Activated CD4-positive, alpha-beta T cell treated with anti-CD3 and anti-CD28 coated beads for 36 hours (primary cell): ENCODE data around the gene TGFB3. TPM values are rescaled to one million over a fixed set of nuclear protein-coding genes. Genes with fewer than 3 reads are reported as not detected.
"Not testable (repeated sequence)": the region's sequence is repeated elsewhere in the genome, so short reads cannot be mapped to it uniquely, and the experiment has no call there.

Experiments used
- ATAC-seq: fragments of 200-7000 bp; cut with Tn5 transposase; one replicate; pipeline ENCODE4 v1.10.0; 2021; ENCODE audit warnings: mild to moderate bottlenecking, moderate library complexity
- CTCF ChIA-PET: fragments of 350-600 bp; sonication (Branson Sonifier 250); formaldehyde crosslinking; loops from one replicate; lab custom pipeline; 2021; ENCODE audit warnings: antibody characterized with exemption; lab: Charles Lee
- POLR2A ChIA-PET: fragments of 350-600 bp; sonication (Branson Sonifier 250); formaldehyde crosslinking; loops from one replicate; lab custom pipeline; 2021; ENCODE audit warnings: antibody characterized with exemption, inconsistent platforms; lab: Charles Lee
- DNase-seq: peaks from one replicate; pipeline ENCODE4 v3.0.0-alpha.2; 2020
- H3K27ac Mint-ChIP-seq: one replicate; pipeline ENCODE4 v1.8.0; 2021; ENCODE audit warnings: mixed read lengths
- H3K27me3 Mint-ChIP-seq: one replicate; pipeline ENCODE4 v1.8.0; 2021; ENCODE audit warnings: mixed read lengths
- H3K36me3 Mint-ChIP-seq: one replicate; pipeline ENCODE4 v1.8.0; 2021; ENCODE audit warnings: low read depth, mixed read lengths
- H3K4me1 Mint-ChIP-seq: one replicate; pipeline ENCODE4 v1.8.0; 2021; ENCODE audit warnings: mixed read lengths
- H3K4me3 Mint-ChIP-seq: one replicate; pipeline ENCODE4 v1.8.0; 2021; ENCODE audit warnings: mild to moderate bottlenecking, moderate library complexity, mixed read lengths
- H3K9me3 Mint-ChIP-seq: one replicate; pipeline ENCODE4 v1.8.0; 2021; ENCODE audit warnings: low read depth, mixed read lengths
- intact Hi-C, 2 experiments: fragments of 100-400 bp; cut with DNase I in 1 of 2; cut with micrococcal nuclease in 1 of 2; formaldehyde crosslinking; loops; one replicate each; pipeline versions ENCODE4 v1.14.2 to v1.15.1; 2022 to 2024; cut with DNase I, micrococcal nuclease
- total RNA-seq, 2 experiments: library from RNA; stranded (reverse); gene quantifications; one replicate each; pipeline ENCODE4 v1.2.3, GENCODE V29; 2021

TGFB3 gene
- total RNA-seq, 2 experiments from 2014 or later: 4.1 to 4.4 TPM

DNA sequence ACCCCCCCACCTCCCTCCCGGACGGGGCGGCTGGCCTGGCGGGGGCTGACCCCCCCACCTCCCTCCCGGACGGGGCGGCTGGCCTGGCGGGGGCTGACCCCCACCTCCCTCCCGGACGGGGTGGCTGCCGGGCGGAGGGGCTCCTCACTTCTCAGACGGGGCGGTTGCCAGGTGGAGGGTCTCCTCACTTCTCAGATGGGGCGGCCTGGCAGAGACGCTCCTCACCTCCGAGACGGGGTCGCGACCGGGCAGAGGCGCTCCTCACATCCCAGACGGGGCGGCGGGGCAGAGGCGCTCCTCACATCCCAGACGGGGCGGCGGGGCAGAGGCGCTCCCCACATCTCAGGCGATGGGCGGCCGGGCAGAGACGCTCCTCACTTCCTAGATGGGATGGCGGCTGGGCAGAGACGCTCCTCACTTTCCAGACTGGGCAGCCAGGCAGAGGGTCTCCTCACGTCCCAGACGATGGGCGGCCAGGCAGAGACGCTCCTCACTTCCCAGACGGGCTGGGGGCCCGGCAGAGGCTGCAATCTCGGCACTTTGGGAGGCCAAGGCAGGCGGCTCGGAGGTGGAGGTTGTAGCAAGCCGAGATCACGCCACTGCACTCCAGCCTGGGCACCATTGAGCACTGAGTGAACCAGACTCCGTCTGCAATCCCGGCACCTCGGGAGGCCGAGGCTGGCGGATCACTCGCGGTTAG is 56.5 kb downstream of the TGFB3 start:
- H3K9me3 Mint-ChIP-seq, H3K27ac Mint-ChIP-seq, H3K4me1 Mint-ChIP-seq, H3K27me3 Mint-ChIP-seq, ATAC-seq, intact Hi-C loops, H3K4me3 Mint-ChIP-seq, DNase-seq, POLR2A ChIA-PET, H3K36me3 Mint-ChIP-seq: not testable (repeated sequence)
- CTCF ChIA-PET: interaction anchor here (1.5 kb wide), 1 partner anchor 19 kb away, joined by 3 read pairs; no protein-coding TSS in a partner anchor

- ATAC-seq, H3K27ac Mint-ChIP-seq, H3K9me3 Mint-ChIP-seq, H3K27me3 Mint-ChIP-seq, H3K4me1 Mint-ChIP-seq, H3K36me3 Mint-ChIP-seq, DNase-seq, POLR2A ChIA-PET, H3K4me3 Mint-ChIP-seq, intact Hi-C loops: not testable (repeated sequence)
- CTCF ChIA-PET: interaction anchor here (0.7 kb wide), 1 partner anchor 14 kb away, joined by 4 read pairs; no protein-coding TSS in a partner anchor
Measured at GRCh38 chr14:75920421-75920820, 61.4 kb downstream of the TGFB3 start.

DNA sequence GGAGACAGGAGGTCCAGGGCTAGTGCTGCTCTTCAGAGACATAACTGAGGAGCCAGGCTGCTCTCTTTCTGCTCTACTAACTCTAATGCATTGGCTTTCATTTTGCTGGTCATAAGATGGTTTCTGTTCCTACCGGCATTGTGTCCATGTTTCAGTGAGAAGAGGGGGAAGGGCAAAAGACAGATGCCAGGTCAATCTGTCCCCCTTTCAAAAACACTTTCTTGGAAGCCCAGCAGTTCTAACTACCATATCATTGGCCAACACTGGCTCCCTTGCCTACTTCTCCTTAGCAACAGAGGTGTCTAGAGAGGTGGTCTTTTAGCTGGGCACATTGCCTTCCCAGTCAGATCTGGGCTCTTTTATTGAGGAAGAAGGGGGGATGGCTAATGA is 63.9 kb downstream of the TGFB3 start:
- H3K27me3 Mint-ChIP-seq: no peaks in the 10 kb centered on the region
- ATAC-seq: no peak
- H3K9me3 Mint-ChIP-seq: no peaks in the 10 kb centered on the region

GRCh38 chr14:75917322-75917945 is 64.4 kb downstream of the TGFB3 start:
- Mint-ChIP-seq H3K27me3 (no peaks in the 10 kb centered on the region), H3K4me1 (no peaks in the 10 kb centered on the region), H3K4me3 (no peak overlapping the region), H3K9me3 (no peaks in the 10 kb centered on the region), H3K27ac (no peak overlapping the region), H3K36me3 (peaks cover 6% of the 10 kb centered on the region)
- ChIA-PET POLR2A (no interaction called here), CTCF (interaction anchor here (4.9 kb wide), 1 partner anchor 10 kb away, joined by 41 read pairs; no protein-coding TSS in a partner anchor)
- no peak for ATAC-seq
- intact Hi-C loops: no loop called here
- no peak for DNase-seq

More for the DNA sequence above, 63.9 kb downstream of the TGFB3 start:
- Mint-ChIP-seq H3K36me3 (peaks cover 6% of the 10 kb centered on the region), H3K4me1 (no peaks in the 10 kb centered on the region), H3K4me3 (no peak overlapping the region), H3K27ac (no peak overlapping the region)
- DNase-seq: no peak
- ChIA-PET CTCF (interaction anchor here (4.9 kb wide), 1 partner anchor 11 kb away, joined by 41 read pairs; no protein-coding TSS in a partner anchor), POLR2A (no interaction called here)
- intact Hi-C loops: no loop called here

- Mint-ChIP-seq H3K4me1 (no peaks in the 10 kb centered on the region), H3K4me3 (no peak overlapping the region), H3K27me3 (no peaks in the 10 kb centered on the region), H3K27ac (no peak overlapping the region), H3K9me3 (no peaks in the 10 kb centered on the region), H3K36me3 (peaks cover 4% of the 10 kb centered on the region)
- ATAC-seq (no peak), DNase-seq (no peak)
- intact Hi-C loops: no loop called here
- ChIA-PET CTCF (interaction anchor here (4.9 kb wide), 1 partner anchor 8 kb away, joined by 41 read pairs; no protein-coding TSS in a partner anchor), POLR2A (no interaction called here)
Measured at GRCh38 chr14:75915045-75915444, 66.8 kb downstream of the TGFB3 start.

- CTCF ChIA-PET: no interaction called here
Measured at GRCh38 chr14:75913183-75913582, 68.6 kb downstream of the TGFB3 start.

DNA sequence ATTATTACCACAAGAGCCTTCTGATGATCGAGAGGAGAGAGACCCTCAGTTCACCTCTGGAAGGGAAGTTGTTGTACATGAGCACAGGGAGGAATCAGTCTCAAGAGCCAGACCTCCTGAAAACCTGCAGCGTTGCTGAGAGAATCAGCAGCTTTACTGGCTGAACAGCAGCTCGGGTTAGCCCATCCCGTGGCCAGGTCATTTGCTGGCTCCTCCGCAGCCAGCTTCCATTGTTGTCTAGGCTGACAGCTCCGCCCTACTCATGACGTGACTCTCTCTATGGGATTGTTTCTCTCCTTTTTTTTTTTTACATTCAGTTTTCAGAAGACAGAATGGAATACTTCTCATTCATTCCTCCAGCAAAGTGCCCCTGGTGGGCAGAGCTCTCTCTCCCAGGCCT is 69.9 kb downstream of the TGFB3 start:
- no peak for ATAC-seq
- H3K4me3 Mint-ChIP-seq: no peak overlapping the region
- H3K27ac Mint-ChIP-seq: no peak overlapping the region
- no peaks in the 10 kb centered on the region for H3K27me3 Mint-ChIP-seq
- no peaks in the 10 kb centered on the region for H3K9me3 Mint-ChIP-seq
- DNase-seq: no peak
- no peaks in the 10 kb centered on the region for H3K4me1 Mint-ChIP-seq
- H3K36me3 Mint-ChIP-seq: no peaks in the 10 kb centered on the region
- ChIA-PET POLR2A (no interaction called here), CTCF (interaction anchor here (0.8 to 0.9 kb wide), 2 partner anchors 32 to 383 kb away, joined by 3 read pairs; no protein-coding TSS in a partner anchor)
- intact Hi-C loops: no loop called here

More at GRCh38 chr14:75913183-75913582, 68.6 kb downstream of the TGFB3 start:
- POLR2A ChIA-PET: no interaction called here
- Mint-ChIP-seq H3K4me1 (no peaks in the 10 kb centered on the region), H3K27me3 (no peaks in the 10 kb centered on the region), H3K4me3 (no peak overlapping the region), H3K36me3 (no peaks in the 10 kb centered on the region), H3K9me3 (no peaks in the 10 kb centered on the region), H3K27ac (no peak overlapping the region)
- intact Hi-C loops: no loop called here
- ATAC-seq: no peak
- DNase-seq: no peak

DNA sequence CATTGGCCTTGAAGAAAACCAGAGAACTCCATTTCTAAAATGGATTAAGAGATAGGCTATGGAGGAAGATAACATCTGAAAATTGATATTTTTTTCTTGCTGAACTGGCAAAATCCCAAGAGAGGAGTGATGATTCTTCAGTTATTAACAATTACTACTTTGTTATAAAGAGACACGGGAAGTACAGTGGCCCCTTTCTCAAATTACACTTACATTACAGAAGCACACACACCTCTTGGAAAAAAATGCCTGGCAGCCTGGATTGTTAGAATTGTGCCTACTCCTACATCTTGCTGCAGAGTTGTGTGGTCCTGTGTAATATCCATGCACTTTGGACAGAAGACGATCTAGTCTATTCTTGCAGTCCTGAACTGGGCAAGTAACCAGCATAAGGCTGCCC is 71.7 kb downstream of the TGFB3 start:
- Mint-ChIP-seq H3K9me3 (no peaks in the 10 kb centered on the region), H3K27ac (no peak overlapping the region), H3K36me3 (no peaks in the 10 kb centered on the region), H3K4me1 (no peaks in the 10 kb centered on the region), H3K4me3 (no peak overlapping the region), H3K27me3 (no peaks in the 10 kb centered on the region)
- CTCF ChIA-PET: no interaction called here
- no peak for ATAC-seq
- intact Hi-C loops: no loop called here
- POLR2A ChIA-PET: no interaction called here
- DNase-seq: no peak

DNA sequence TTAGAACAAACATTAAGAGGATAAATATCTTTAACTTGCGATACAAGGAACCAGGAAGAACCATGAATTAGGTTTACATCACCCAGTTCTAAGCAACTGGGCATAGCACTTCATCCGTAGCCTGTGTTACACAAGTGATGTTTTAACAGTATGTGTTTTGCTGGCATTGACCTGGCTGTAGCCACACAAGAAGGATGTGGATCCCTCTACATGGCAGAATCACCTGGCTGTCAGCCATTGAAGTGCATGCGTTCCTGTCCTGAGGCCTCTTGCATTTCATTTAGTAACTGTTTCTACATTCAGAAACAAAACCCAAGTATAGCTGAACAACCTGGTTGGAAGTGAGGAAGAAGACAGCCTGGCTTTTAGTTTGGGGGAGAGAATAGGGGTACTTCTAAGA is 72.2 kb downstream of the TGFB3 start:
- ATAC-seq (no peak), DNase-seq (no peak)
- intact Hi-C loops: loop anchor here in 1 of 2 experiments (10.0 kb wide), 1 partner anchor 445 kb away; no protein-coding TSS in a partner anchor
- H3K4me3 Mint-ChIP-seq: no peak overlapping the region
- H3K9me3 Mint-ChIP-seq: no peaks in the 10 kb centered on the region
- no peak overlapping the region for H3K27ac Mint-ChIP-seq
- no peaks in the 10 kb centered on the region for H3K27me3 Mint-ChIP-seq
- ChIA-PET CTCF (interaction anchor here (0.8 to 5.1 kb wide), 2 partner anchors 8 to 9 kb away, joined by 5 to 41 read pairs; no protein-coding TSS in a partner anchor), POLR2A (no interaction called here)
- H3K36me3 Mint-ChIP-seq: no peaks in the 10 kb centered on the region
- H3K4me1 Mint-ChIP-seq: no peaks in the 10 kb centered on the region

Other genes starting within 250 kb of the TGFB3 start
- 10 to 100 TPM; 10.1 to 12.1 TPM for gene IFT43, start 3.8 kb upstream of the TGFB3 start, total RNA-seq
- 10 to 100 TPM; 43.0 to 47.2 TPM for gene GPATCH2L, start 169.9 kb upstream of the TGFB3 start, total RNA-seq